Neural cell (in vitro differentiated cells): ENCODE results near the gene FAM110A. TPM values are rescaled to one million over a fixed set of nuclear protein-coding genes. Genes with fewer than 3 reads are reported as not detected.

Source experiments
- H2AFZ ChIP-seq: fragments of 200-600, 300-800 bp; sonication (generic), shearing (Covaris generic); 2 replicates; pipeline ENCODE4 v1.6.0; 2014; ENCODE audit warnings: low read depth, mild to moderate bottlenecking, antibody characterized with exemption, low read length, moderate library complexity
- H3F3A ChIP-seq: fragments of 200-600 bp; shearing (Covaris generic); 2 replicates; pipeline ENCODE4 v1.6.1; 2016; ENCODE audit warnings: mild to moderate bottlenecking, moderate library complexity, mixed read lengths, antibody characterized with exemption, low read length; ENCODE audit not compliant: insufficient read depth, poor library complexity, severe bottlenecking
- H3K27ac ChIP-seq: fragments of 200-600, 300-800 bp; sonication (generic), shearing (Covaris generic); 2 replicates; pipeline ENCODE4 v1.5.1; 2014; ENCODE audit warnings: mild to moderate bottlenecking, low read length, moderate library complexity
- H3K27me3 ChIP-seq: fragments of 300-800, 200-600 bp; sonication (generic), shearing (Covaris generic); 2 replicates; pipeline ENCODE4 v1.6.0; 2014; ENCODE audit warnings: mild to moderate bottlenecking, low read depth, low read length, moderate library complexity; ENCODE audit not compliant: insufficient read depth
- H3K36me3 ChIP-seq: fragments of 300-800, 200-600 bp; sonication (generic), shearing (Covaris generic); 2 replicates; pipeline ENCODE4 v1.5.1; 2014; ENCODE audit warnings: mild to moderate bottlenecking, antibody characterized with exemption, low read length, moderate library complexity; ENCODE audit not compliant: insufficient read depth
- H3K4me2 ChIP-seq: fragments of 300-800, 200-600 bp; sonication (generic), shearing (Covaris generic); 2 replicates; pipeline ENCODE4 v1.6.0; 2014; ENCODE audit warnings: mild to moderate bottlenecking, low read length
- H3K4me3 ChIP-seq: fragments of 300-800, 200-600 bp; sonication (generic), shearing (Covaris generic); 2 replicates; pipeline ENCODE4 v1.5.1; 2014; ENCODE audit warnings: mild to moderate bottlenecking, low read length, moderate library complexity
- H3K79me2 ChIP-seq: fragments of 200-600 bp; shearing (Covaris generic); replicated peaks from 2 replicates; pipeline ENCODE4 v1.6.0; 2014; ENCODE audit warnings: mild to moderate bottlenecking, low read length, moderate library complexity; ENCODE audit not compliant: insufficient read depth
- H3K9ac ChIP-seq: fragments of 300-800, 200-600 bp; sonication (generic), shearing (Covaris generic); 2 replicates; pipeline ENCODE4 v1.6.1; 2016; ENCODE audit warnings: mild to moderate bottlenecking, low read length, mixed read lengths
- H3K9me2 ChIP-seq: fragments of 200-600 bp; shearing (Covaris generic); 2 replicates; pipeline ENCODE4 v1.6.1; 2016; ENCODE audit warnings: mild to moderate bottlenecking, low read length, mixed read lengths; ENCODE audit not compliant: insufficient read depth
- H3K9me3 ChIP-seq: fragments of 200-600, 300-800 bp; sonication (generic), shearing (Covaris generic); 2 replicates; pipeline ENCODE4 v1.6.1; 2016; ENCODE audit warnings: mild to moderate bottlenecking, mixed run types, low read length, moderate library complexity, mixed read lengths
- H4K20me1 ChIP-seq: fragments of 200-600 bp; shearing (Covaris generic); 2 replicates; pipeline ENCODE4 v1.6.1; 2016; ENCODE audit warnings: mild to moderate bottlenecking, mixed run types; ENCODE audit not compliant: insufficient read depth
- CTCF ChIP-seq: fragments of 450-650 bp; IDR thresholded peaks from 2 replicates; pipeline ENCODE4 v1.5.1; 2014; ENCODE audit warnings: antibody characterized with exemption, mild to moderate bottlenecking, moderate library complexity; ENCODE audit not compliant: poor library complexity, severe bottlenecking
- EP300 ChIP-seq: fragments of 450-650 bp; conservative IDR thresholded peaks from 2 replicates; pipeline ENCODE4 v1.6.1; 2014; ENCODE audit warnings: antibody characterized with exemption, mild to moderate bottlenecking, moderate library complexity; ENCODE audit not compliant: poor library complexity, severe bottlenecking
- EZH2 ChIP-seq: fragments of 200-600, 300-800 bp; shearing (Covaris generic), sonication (generic); IDR thresholded peaks from 2 replicates; pipeline ENCODE4 v1.6.1; 2014; ENCODE audit warnings: antibody characterized with exemption, low read length, borderline replicate concordance, mild to moderate bottlenecking; ENCODE audit not compliant: insufficient read depth, poor library complexity, severe bottlenecking
- MXI1 ChIP-seq: fragments of 450-650 bp; conservative IDR thresholded peaks from 2 replicates; pipeline ENCODE4 v1.6.1; 2014; ENCODE audit warnings: antibody characterized with exemption, mild to moderate bottlenecking; ENCODE audit not compliant: poor library complexity, severe bottlenecking
- POLR2AphosphoS5 ChIP-seq: IDR thresholded peaks from 2 replicates; pipeline ENCODE4 v1.6.1; 2012
- RAD21 ChIP-seq: fragments of 450-650 bp; conservative IDR thresholded peaks from 2 replicates; pipeline ENCODE4 v1.6.1; 2014; ENCODE audit warnings: antibody characterized with exemption, mild to moderate bottlenecking, moderate library complexity
- SMC3 ChIP-seq: fragments of 450-650 bp; conservative IDR thresholded peaks from 2 replicates; pipeline ENCODE4 v1.6.1; 2014; ENCODE audit warnings: antibody characterized with exemption, mild to moderate bottlenecking, moderate library complexity; ENCODE audit not compliant: poor library complexity
- TAF1 ChIP-seq: IDR thresholded peaks from 2 replicates; pipeline ENCODE4 v1.6.1; 2012; ENCODE audit warnings: low read depth
- polyA plus RNA-seq: library from polyadenylated mRNA; depleted of rRNA; stranded (reverse); fragments of >200 nt; gene quantifications from 2 replicates; pipeline ENCODE4 v1.2.3, GENCODE V29; 2014
- TF ChIP-seq, protein P1 (sequence below): IDR thresholded peaks from 2 replicates; pipeline ENCODE4 v1.6.1; 2012; ENCODE audit warnings: borderline replicate concordance

FAM110A gene
- polyA plus RNA-seq, 1 donor from 2014 or later = 5.8 TPM

- H4K20me1 ChIP-seq = no peaks in the 10 kb centered on the region
- H3K9me3 ChIP-seq = no peaks in the 10 kb centered on the region
- H3F3A ChIP-seq = no peaks in the 10 kb centered on the region
- no peak overlapping the region for H3K9ac ChIP-seq
- TF ChIP-seq RAD21 (no peak), POLR2AphosphoS5 (no peak), MXI1 (no peak), CTCF (no peak), EP300 (no peak), SMC3 (no peak)
- TF ChIP-seq, protein P1, sequence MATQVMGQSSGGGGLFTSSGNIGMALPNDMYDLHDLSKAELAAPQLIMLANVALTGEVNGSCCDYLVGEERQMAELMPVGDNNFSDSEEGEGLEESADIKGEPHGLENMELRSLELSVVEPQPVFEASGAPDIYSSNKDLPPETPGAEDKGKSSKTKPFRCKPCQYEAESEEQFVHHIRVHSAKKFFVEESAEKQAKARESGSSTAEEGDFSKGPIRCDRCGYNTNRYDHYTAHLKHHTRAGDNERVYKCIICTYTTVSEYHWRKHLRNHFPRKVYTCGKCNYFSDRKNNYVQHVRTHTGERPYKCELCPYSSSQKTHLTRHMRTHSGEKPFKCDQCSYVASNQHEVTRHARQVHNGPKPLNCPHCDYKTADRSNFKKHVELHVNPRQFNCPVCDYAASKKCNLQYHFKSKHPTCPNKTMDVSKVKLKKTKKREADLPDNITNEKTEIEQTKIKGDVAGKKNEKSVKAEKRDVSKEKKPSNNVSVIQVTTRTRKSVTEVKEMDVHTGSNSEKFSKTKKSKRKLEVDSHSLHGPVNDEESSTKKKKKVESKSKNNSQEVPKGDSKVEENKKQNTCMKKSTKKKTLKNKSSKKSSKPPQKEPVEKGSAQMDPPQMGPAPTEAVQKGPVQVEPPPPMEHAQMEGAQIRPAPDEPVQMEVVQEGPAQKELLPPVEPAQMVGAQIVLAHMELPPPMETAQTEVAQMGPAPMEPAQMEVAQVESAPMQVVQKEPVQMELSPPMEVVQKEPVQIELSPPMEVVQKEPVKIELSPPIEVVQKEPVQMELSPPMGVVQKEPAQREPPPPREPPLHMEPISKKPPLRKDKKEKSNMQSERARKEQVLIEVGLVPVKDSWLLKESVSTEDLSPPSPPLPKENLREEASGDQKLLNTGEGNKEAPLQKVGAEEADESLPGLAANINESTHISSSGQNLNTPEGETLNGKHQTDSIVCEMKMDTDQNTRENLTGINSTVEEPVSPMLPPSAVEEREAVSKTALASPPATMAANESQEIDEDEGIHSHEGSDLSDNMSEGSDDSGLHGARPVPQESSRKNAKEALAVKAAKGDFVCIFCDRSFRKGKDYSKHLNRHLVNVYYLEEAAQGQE = no peak
- no peak overlapping the region for H3K4me3 ChIP-seq
- no peaks in the 10 kb centered on the region for H3K79me2 ChIP-seq
- H3K27ac ChIP-seq = no peak overlapping the region
- H3K36me3 ChIP-seq = no peaks in the 10 kb centered on the region
- H2AFZ ChIP-seq = no peak overlapping the region
- no peak overlapping the region for H3K4me2 ChIP-seq
- no peaks in the 10 kb centered on the region for H3K27me3 ChIP-seq
- no peaks in the 10 kb centered on the region for H3K9me2 ChIP-seq
Observed at GRCh38 chr20:855466-856360, 22.2 kb downstream of the FAM110A start.

DNA sequence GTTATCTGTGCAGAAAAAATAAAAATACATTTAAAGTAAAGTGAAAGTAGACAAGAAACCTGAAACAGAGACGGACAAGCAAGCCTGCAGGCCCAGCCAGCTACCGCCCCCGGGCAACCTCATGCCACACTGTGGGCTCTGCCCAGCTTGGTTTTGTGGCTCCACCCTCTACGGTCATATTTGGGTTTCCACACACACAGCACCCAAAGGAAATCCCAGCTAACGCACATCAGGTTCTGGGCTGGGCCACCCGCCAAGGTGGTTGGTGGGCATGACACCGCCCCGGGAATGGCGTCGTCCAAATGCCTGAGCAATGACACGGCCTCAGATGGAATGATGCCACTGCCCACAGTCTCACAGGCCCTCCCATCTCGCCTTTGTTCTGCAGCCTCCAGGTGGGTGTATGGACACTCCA lies 22.9 kb downstream of the FAM110A start:
- no peaks in the 10 kb centered on the region for H3K79me2 ChIP-seq
- H3K27ac ChIP-seq = no peak overlapping the region
- H3K4me2 ChIP-seq = no peak overlapping the region
- H4K20me1 ChIP-seq = no peaks in the 10 kb centered on the region
- H3K9ac ChIP-seq = no peak overlapping the region
- H3F3A ChIP-seq = no peaks in the 10 kb centered on the region
- H3K36me3 ChIP-seq = no peaks in the 10 kb centered on the region
- H3K9me2 ChIP-seq = no peaks in the 10 kb centered on the region
- no peaks in the 10 kb centered on the region for H3K9me3 ChIP-seq
- H3K4me3 ChIP-seq = no peak overlapping the region
- no peaks in the 10 kb centered on the region for H3K27me3 ChIP-seq
- TF ChIP-seq SMC3 (no peak), POLR2AphosphoS5 (no peak), CTCF (no peak), TAF1 (no peak), EZH2 (no peak), EP300 (no peak), MXI1 (no peak), RAD21 (no peak)
- TF ChIP-seq, protein P1 = no peak
- H2AFZ ChIP-seq = no peak overlapping the region
